Measurements from ENCODE around the gene SLC6A4. TPM values are rescaled to one million over a fixed set of nuclear protein-coding genes. Genes with fewer than 3 reads are reported as not detected.

SLC6A4 gene
- total RNA-seq, 1 donor from 2014 or later, result 0.33 TPM

DNA sequence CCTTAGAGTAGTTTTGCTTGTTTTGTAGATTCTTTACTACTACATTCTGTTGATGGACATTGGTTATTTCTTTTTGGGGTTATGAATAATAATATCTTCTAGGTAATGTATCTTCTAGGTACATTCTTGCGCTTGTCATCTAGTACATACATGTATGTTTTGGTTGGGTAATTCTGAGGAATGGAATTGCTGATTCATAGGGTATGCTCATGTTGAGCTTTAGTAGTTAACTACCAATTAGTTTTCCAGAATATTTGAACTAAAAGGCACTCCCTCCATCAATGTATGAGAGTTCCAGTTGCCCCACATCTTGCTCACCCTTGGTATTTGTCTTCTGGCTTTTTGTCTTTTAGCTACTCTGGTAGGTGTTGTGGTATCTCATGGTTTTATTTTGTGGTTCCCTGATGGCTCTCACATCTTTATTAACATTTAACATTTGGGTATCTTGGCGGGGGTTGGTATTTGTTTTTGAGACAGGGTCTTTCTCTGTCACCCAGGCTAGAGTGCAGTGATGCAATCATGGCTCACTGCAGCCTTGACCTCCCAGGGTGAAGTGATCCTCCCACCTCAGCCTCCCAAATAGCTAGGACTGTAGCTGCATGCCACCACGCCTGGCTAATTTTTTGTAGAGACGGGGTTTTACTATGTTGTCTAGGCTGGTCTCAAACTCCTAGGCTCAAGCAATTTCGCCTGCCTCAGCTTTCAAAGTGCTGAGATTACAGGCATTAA, 47.1 kb downstream of the SLC6A4 start:
- TF ChIP-seq CTCF (IDR thresholded peaks at IDR 0.05; ENCODE audit: borderline replicate concordance), result no peak
- no peak for DNase-seq
- Histone ChIP-seq H3K4me3 (no peak overlapping the region), H3K36me3 (peaks cover 36% of the 10 kb centered on the region), H3K4me1 (no peaks in the 10 kb centered on the region), H3K9me3 (replicated peaks) (no peaks in the 10 kb centered on the region), H3K27ac (replicated peaks) (no peak overlapping the region), H3K27me3 (ENCODE audit: low read depth) (no peaks in the 10 kb centered on the region)
- intact Hi-C loops (cut with micrococcal nuclease), result no loop called here

DNA sequence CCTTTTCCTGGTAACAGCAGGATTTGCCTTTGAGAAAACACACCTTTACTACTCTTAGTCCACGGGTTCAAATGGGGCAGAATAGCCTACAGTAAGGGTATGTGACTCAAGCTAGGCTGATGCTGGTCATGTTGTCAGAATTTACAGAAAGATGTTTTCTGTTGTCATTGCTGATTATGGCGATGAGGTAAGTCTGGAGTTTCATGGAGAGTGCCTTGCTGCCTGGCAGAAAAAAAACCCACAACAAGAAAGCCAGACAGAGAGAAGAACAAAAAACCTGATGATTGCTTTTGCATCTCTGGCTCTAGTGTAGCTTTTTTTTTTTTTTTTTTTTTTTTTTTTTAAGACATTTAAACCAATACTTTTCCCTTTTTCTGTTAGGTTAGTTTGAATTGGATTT, 47.9 kb downstream of the SLC6A4 start:
- Histone ChIP-seq H3K27ac (replicated peaks) (no peak overlapping the region), H3K27me3 (ENCODE audit: low read depth) (no peaks in the 10 kb centered on the region), H3K4me1 (no peaks in the 10 kb centered on the region), H3K9me3 (replicated peaks) (no peaks in the 10 kb centered on the region), H3K4me3 (no peak overlapping the region), H3K36me3 (peaks cover 43% of the 10 kb centered on the region)
- no peak for DNase-seq
- TF ChIP-seq CTCF (IDR thresholded peaks at IDR 0.05; ENCODE audit: borderline replicate concordance), result no peak
- intact Hi-C loops (cut with micrococcal nuclease), result no loop called here

DNA sequence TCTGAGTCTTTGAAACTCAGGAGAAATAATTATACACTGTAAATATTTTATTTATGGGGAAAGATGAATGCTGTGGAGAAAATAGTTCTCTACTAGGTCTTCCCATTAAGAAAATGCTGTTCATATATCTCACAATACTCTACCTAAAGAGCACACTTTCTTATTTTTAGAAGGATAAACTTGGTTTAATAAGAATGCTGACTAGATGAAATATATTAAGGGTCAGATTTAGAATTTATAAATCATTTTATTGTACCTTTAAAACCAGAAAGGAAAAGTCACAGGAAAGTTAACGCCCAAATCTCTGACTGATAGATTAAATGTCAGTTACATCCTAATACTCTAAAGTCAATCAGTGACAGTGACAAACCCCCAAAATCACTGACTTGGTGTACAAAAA, 48.7 kb downstream of the SLC6A4 start:
- Histone ChIP-seq H3K4me3 (no peak overlapping the region), H3K27ac (replicated peaks) (no peak overlapping the region), H3K9me3 (replicated peaks) (no peaks in the 10 kb centered on the region), H3K36me3 (peaks cover 52% of the 10 kb centered on the region), H3K4me1 (no peaks in the 10 kb centered on the region), H3K27me3 (ENCODE audit: low read depth) (no peaks in the 10 kb centered on the region)
- no peak for TF ChIP-seq CTCF (IDR thresholded peaks at IDR 0.05; ENCODE audit: borderline replicate concordance)
- intact Hi-C loops (cut with micrococcal nuclease), result no loop called here
- no peak for DNase-seq

GRCh38 chr17:30176855-30177254, 58.6 kb downstream of the SLC6A4 start:
- no peaks in the 10 kb centered on the region for H3K4me1 ChIP-seq
- no peak for DNase-seq
- no peaks in the 10 kb centered on the region for H3K9me3 ChIP-seq (replicated peaks)
- intact Hi-C loops (cut with micrococcal nuclease), result no loop called here
- H3K27ac ChIP-seq (replicated peaks), result no peak overlapping the region
- peaks cover 62% of the 10 kb centered on the region for H3K36me3 ChIP-seq
- H3K27me3 ChIP-seq (ENCODE audit: low read depth), result no peaks in the 10 kb centered on the region
- no peak overlapping the region for H3K4me3 ChIP-seq
- TF ChIP-seq CTCF (IDR thresholded peaks at IDR 0.05; ENCODE audit: borderline replicate concordance), result no peak

- H3K36me3 ChIP-seq, result peaks cover 42% of the 10 kb centered on the region
Measured at GRCh38 chr17:30174556-30174955, 60.9 kb downstream of the SLC6A4 start.

More at GRCh38 chr17:30174556-30174955, 60.9 kb downstream of the SLC6A4 start:
- Histone ChIP-seq H3K4me3 (no peak overlapping the region), H3K4me1 (no peaks in the 10 kb centered on the region), H3K27ac (replicated peaks) (no peak overlapping the region), H3K9me3 (replicated peaks) (no peaks in the 10 kb centered on the region), H3K27me3 (ENCODE audit: low read depth) (no peaks in the 10 kb centered on the region)
- TF ChIP-seq CTCF (IDR thresholded peaks at IDR 0.05; ENCODE audit: borderline replicate concordance), result no peak
- no peak for DNase-seq
- intact Hi-C loops (cut with micrococcal nuclease), result no loop called here

Data from left ventricle myocardium inferior (tissue), 1 donor.